B cell (primary cell): ENCODE data around the gene ERICH6B. TPM values are rescaled to one million over a fixed set of nuclear protein-coding genes. Genes with fewer than 3 reads are reported as not detected.

Source experiments
- ATAC-seq: fragments of 200-7000 bp; cut with Tn5 transposase; one replicate; pipeline ENCODE4 v1.10.0; 2021; ENCODE audit warnings: low read depth, mild to moderate bottlenecking, moderate number of reproducible peaks, moderate library complexity
- CTCF ChIA-PET: fragments of 350-600 bp; sonication (Branson Sonifier 250); formaldehyde crosslinking; loops from one replicate; lab custom pipeline; 2021; ENCODE audit warnings: antibody characterized with exemption, inconsistent platforms; lab: Charles Lee
- POLR2A ChIA-PET: fragments of 350-600 bp; sonication (Branson Sonifier 250); formaldehyde crosslinking; loops from one replicate; lab custom pipeline; 2021; ENCODE audit warnings: antibody characterized with exemption; lab: Charles Lee
- DNase-seq: peaks from one replicate; pipeline ENCODE4 v3.0.0; 2013
- H2AFZ ChIP-seq: 2 replicates; pipeline ENCODE4 v1.6.1; 2012; ENCODE audit warnings: mild to moderate bottlenecking, low read depth, low read length; ENCODE audit not compliant: insufficient read depth, poor library complexity, severe bottlenecking
- H3K27ac ChIP-seq, 2 donors: 1 replicate in 1 of 2; 2 replicates in 1 of 2; pipeline ENCODE4 v1.5.1; 2012 to 2013; ENCODE audit warnings: low read length in 2 of 2, mild to moderate bottlenecking in 2 of 2, moderate library complexity in 1 of 2
- H3K27me3 ChIP-seq, 4 experiments: fragments of 200-600 bp in 1 of 4; sonication (generic) in 1 of 4; replicated peaks in 1 of 4; 1 replicate in 2 of 4; 2 replicates in 2 of 4; pipeline versions ENCODE4 v1.6.1 to v1.7.0; 2013 to 2016; ENCODE audit warnings: low read length in 3 of 4, mild to moderate bottlenecking in 2 of 4, mixed read lengths in 1 of 4, moderate library complexity in 1 of 4; ENCODE audit not compliant: insufficient read depth in 4 of 4, control insufficient read depth in 3 of 4; ENCODE audit errors: control extremely low read depth in 1 of 4
- H3K36me3 ChIP-seq, 2 experiments: replicated peaks in 1 of 2; 1 replicate in 1 of 2; 2 replicates in 1 of 2; pipeline versions ENCODE4 v1.6.1 to v1.7.1; 2013; ENCODE audit warnings: low read length in 1 of 2; ENCODE audit not compliant: insufficient read depth in 2 of 2, control insufficient read depth in 1 of 2; ENCODE audit errors: control extremely low read depth in 1 of 2, extremely low read depth in 1 of 2
- H3K4me1 ChIP-seq, 2 donors: fragments of 200-600 bp in 1 of 2; sonication (generic) in 1 of 2; 1 replicate in 1 of 2; 2 replicates in 1 of 2; pipeline versions ENCODE4 v1.5.1 to v1.6.1; 2013 to 2017; ENCODE audit warnings: low read length in 2 of 2; ENCODE audit not compliant: control insufficient read depth in 2 of 2, insufficient read depth in 2 of 2
- H3K4me2 ChIP-seq: replicated peaks from 2 replicates; pipeline ENCODE3; 2012; ENCODE audit warnings: mild to moderate bottlenecking, low read depth, low read length; ENCODE audit not compliant: poor library complexity, severe bottlenecking
- H3K4me3 ChIP-seq, 5 experiments: fragments of 200-600 bp in 1 of 5; sonication (generic) in 1 of 5; 1 replicate in 3 of 5; 2 replicates in 2 of 5; pipeline versions ENCODE4 v1.5.1 to v1.7.0; 2011 to 2016; ENCODE audit warnings: low read length in 4 of 5, mild to moderate bottlenecking in 4 of 5, low read depth in 2 of 5, control low read depth in 1 of 5, moderate library complexity in 1 of 5; ENCODE audit not compliant: insufficient read depth in 1 of 5; ENCODE audit errors: control extremely low read depth in 1 of 5, extremely low read depth in 1 of 5
- H3K79me2 ChIP-seq: fragments of 200-600 bp; sonication (generic); one replicate; pipeline ENCODE4 v1.6.0; 2016; ENCODE audit warnings: low read length; ENCODE audit not compliant: control insufficient read depth, insufficient read depth
- H3K9ac ChIP-seq: fragments of 200-600 bp; sonication (generic); 2 replicates; pipeline ENCODE4 v1.6.1; 2017; ENCODE audit warnings: mild to moderate bottlenecking, low read length, moderate library complexity
- H3K9me3 ChIP-seq, 3 donors: one replicate each; pipeline versions ENCODE4 v1.6.1 to v1.7.1; 2013; ENCODE audit warnings: low read length in 2 of 3; ENCODE audit not compliant: control insufficient read depth in 2 of 3, insufficient read depth in 1 of 3; ENCODE audit errors: control extremely low read depth in 1 of 3
- H4K20me1 ChIP-seq: 2 replicates; pipeline ENCODE4 v1.6.0; 2012; ENCODE audit warnings: mild to moderate bottlenecking, low read length; ENCODE audit not compliant: insufficient read depth, control insufficient read depth, poor library complexity, severe bottlenecking
- H3K27ac Mint-ChIP-seq: one replicate; pipeline ENCODE4 v1.8.0; 2021; ENCODE audit warnings: mixed read lengths
- H3K27me3 Mint-ChIP-seq: one replicate; pipeline ENCODE4 v1.8.0; 2021; ENCODE audit warnings: mixed read lengths
- H3K4me1 Mint-ChIP-seq: one replicate; pipeline ENCODE4 v1.8.0; 2021; ENCODE audit warnings: mixed read lengths
- H3K4me3 Mint-ChIP-seq: one replicate; pipeline ENCODE4 v1.8.0; 2021; ENCODE audit warnings: mixed read lengths
- H3K9me3 Mint-ChIP-seq: one replicate; pipeline ENCODE4 v1.8.0; 2022; ENCODE audit warnings: mixed read lengths; ENCODE audit not compliant: insufficient read depth
- EZH2 ChIP-seq: IDR thresholded peaks from 2 replicates; pipeline ENCODE4 v1.6.1; 2012; ENCODE audit warnings: borderline replicate concordance, low read depth, mild to moderate bottlenecking, moderate library complexity, low read length; ENCODE audit not compliant: insufficient read depth, poor library complexity, severe bottlenecking
- WGBS: methylation state at CpG from one replicate; pipeline ENCODE4 v1.1.5; 2013; ENCODE audit warnings: missing lambda C conversion rate; ENCODE audit not compliant: insufficient coverage; 5-methylcytosine and 5-hydroxymethylcytosine counted together
- intact Hi-C: fragments of 100-400 bp; cut with micrococcal nuclease; formaldehyde crosslinking; loops from one replicate; pipeline ENCODE4 v1.10.0; 2022
- polyA plus RNA-seq: library from polyadenylated mRNA; depleted of rRNA; stranded (reverse); fragments of >200 nt; gene quantifications from 2 replicates; pipeline ENCODE4 v1.2.3, GENCODE V29; 2012
- total RNA-seq, 2 donors: library from RNA; stranded (reverse); fragments of 120-200 nt in 1 of 2; gene quantifications; 1 replicate in 1 of 2; 2 replicates in 1 of 2; pipeline versions ENCODE4 v1.2.3 to v1.2.4, GENCODE V29; 2013 to 2022
- TF ChIP-seq, protein P1 (sequence below): fragments of 200-600 bp; IDR thresholded peaks from one replicate; pipeline ENCODE4 v1.8.0; 2022; ENCODE audit warnings: antibody characterized with exemption, mild to moderate bottlenecking

The ERICH6B gene
- total and polyA plus RNA-seq, 2 donors (not counting 1 experiment from before 2014, with no cell fraction given): not detected

DNA sequence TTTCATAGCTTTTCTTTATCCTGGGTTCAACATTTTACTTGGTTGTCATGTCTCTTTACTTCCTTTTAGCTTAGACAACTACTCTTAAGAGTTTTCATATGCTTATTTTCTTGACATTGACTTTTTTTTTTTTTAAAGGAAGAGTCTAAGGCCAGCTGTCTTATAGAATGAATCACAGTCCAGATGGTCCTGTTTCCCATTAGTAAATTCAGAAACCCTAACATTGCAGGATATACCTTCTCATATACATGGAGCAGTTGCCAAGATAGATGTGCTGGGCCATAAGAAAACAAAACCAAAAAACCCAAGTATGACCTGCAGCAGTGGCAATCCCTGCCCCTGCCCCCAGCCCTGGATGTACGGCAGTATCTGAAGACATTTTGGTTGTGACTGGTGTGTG lies 78.0 kb downstream of the ERICH6B start:
- ChIA-PET POLR2A (no interaction called here), CTCF (interaction anchor here (0.6 kb wide), 1 partner anchor 1294 kb away, joined by 3 read pairs; no protein-coding TSS in a partner anchor)
- ATAC-seq (no peak), DNase-seq (no peak)
- Histone ChIP-seq H3K27ac (no peak overlapping the region), H4K20me1 (no peaks in the 10 kb centered on the region), H3K4me1 (no peaks in the 10 kb centered on the region), H3K4me3 (no peak overlapping the region), H2AFZ (no peak overlapping the region), H3K9me3 (no peaks in the 10 kb centered on the region), H3K4me2 (no peak overlapping the region), H3K36me3 (peaks cover 0 to 27% of the 10 kb centered on the region in 2 experiments), H3K79me2 (no peaks in the 10 kb centered on the region), H3K27me3 (no peaks in the 10 kb centered on the region), H3K9ac (no peak overlapping the region)
- intact Hi-C loops: no loop called here
- no peak overlapping the region for H3K4me3 Mint-ChIP-seq
- WGBS: no CpG with 5 or more reads among the region's 1 CpG
- H3K4me1 Mint-ChIP-seq: no peaks in the 10 kb centered on the region
- no peak for TF ChIP-seq EZH2
- TF ChIP-seq, protein P1, sequence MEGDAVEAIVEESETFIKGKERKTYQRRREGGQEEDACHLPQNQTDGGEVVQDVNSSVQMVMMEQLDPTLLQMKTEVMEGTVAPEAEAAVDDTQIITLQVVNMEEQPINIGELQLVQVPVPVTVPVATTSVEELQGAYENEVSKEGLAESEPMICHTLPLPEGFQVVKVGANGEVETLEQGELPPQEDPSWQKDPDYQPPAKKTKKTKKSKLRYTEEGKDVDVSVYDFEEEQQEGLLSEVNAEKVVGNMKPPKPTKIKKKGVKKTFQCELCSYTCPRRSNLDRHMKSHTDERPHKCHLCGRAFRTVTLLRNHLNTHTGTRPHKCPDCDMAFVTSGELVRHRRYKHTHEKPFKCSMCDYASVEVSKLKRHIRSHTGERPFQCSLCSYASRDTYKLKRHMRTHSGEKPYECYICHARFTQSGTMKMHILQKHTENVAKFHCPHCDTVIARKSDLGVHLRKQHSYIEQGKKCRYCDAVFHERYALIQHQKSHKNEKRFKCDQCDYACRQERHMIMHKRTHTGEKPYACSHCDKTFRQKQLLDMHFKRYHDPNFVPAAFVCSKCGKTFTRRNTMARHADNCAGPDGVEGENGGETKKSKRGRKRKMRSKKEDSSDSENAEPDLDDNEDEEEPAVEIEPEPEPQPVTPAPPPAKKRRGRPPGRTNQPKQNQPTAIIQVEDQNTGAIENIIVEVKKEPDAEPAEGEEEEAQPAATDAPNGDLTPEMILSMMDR: no peak
- no peak overlapping the region for H3K27ac Mint-ChIP-seq
- H3K9me3 Mint-ChIP-seq: no peaks in the 10 kb centered on the region
- no peaks in the 10 kb centered on the region for H3K27me3 Mint-ChIP-seq

DNA sequence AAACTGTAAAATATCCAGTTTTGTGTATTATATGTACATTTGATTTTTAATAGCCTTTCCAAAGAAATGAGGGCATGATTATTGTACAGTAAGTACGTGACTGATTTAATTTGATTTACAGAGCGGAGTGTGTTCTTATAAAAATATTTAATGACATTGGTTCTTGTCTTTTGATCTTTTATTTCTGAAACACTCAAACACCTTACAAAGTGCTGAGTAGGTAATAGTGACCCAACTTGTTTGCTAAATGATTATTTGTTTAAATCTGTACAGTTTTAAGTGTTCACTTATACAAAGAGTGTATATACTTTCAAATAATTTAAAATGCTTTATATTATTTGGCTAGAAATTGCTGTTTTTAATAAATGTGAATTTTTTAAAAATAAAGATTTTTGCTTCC lies 79.3 kb downstream of the ERICH6B start:
- ATAC-seq (no peak), DNase-seq (no peak)
- Mint-ChIP-seq H3K27me3 (no peaks in the 10 kb centered on the region), H3K27ac (no peak overlapping the region), H3K9me3 (no peaks in the 10 kb centered on the region), H3K4me1 (no peaks in the 10 kb centered on the region), H3K4me3 (no peak overlapping the region)
- ChIA-PET POLR2A (no interaction called here), CTCF (no interaction called here)
- intact Hi-C loops: no loop called here
- Histone ChIP-seq H3K79me2 (no peaks in the 10 kb centered on the region), H3K27me3 (no peaks in the 10 kb centered on the region), H3K4me2 (no peak overlapping the region), H3K9me3 (no peaks in the 10 kb centered on the region), H4K20me1 (no peaks in the 10 kb centered on the region), H3K9ac (no peak overlapping the region), H3K4me3 (no peak overlapping the region), H2AFZ (no peak overlapping the region), H3K27ac (no peak overlapping the region), H3K4me1 (no peaks in the 10 kb centered on the region), H3K36me3 (peaks cover 0 to 27% of the 10 kb centered on the region in 2 experiments)
- no CpG with 5 or more reads among the region's 2 CpGs for WGBS
- no peak for TF ChIP-seq EZH2
- TF ChIP-seq, protein P1: no peak
